Measurements from ENCODE around the gene MUC20.

MUC20 gene

GRCh38 chr3:195697582-195698324, 23.0 kb upstream of the MUC20 start:
- H3K4me3 ChIP-seq (ENCODE audit: low read depth, low read length) = no peak overlapping the region
- TF ChIP-seq CTCF (IDR thresholded peaks at IDR 0.05; ENCODE audit: low read depth, low read length) = no peak

- H3K4me3 ChIP-seq (ENCODE audit: low read depth, low read length) = no peak overlapping the region
- TF ChIP-seq CTCF (IDR thresholded peaks at IDR 0.05; ENCODE audit: low read depth, low read length) = no peak
Measured at GRCh38 chr3:195698325-195698646, 22.5 kb upstream of the MUC20 start.

GRCh38 chr3:195698647-195699387, 22.0 kb upstream of the MUC20 start:
- no peak for TF ChIP-seq CTCF (IDR thresholded peaks at IDR 0.05; ENCODE audit: low read depth, low read length)
- H3K4me3 ChIP-seq (ENCODE audit: low read depth, low read length) = no peak overlapping the region

- no peak for TF ChIP-seq CTCF (IDR thresholded peaks at IDR 0.05; ENCODE audit: low read depth, low read length)
- H3K4me3 ChIP-seq (ENCODE audit: low read depth, low read length) = no peak overlapping the region
Measured at GRCh38 chr3:195699388-195699771, 21.4 kb upstream of the MUC20 start.

GRCh38 chr3:195699860-195700259, 20.9 kb upstream of the MUC20 start:
- no peak for TF ChIP-seq CTCF (IDR thresholded peaks at IDR 0.05; ENCODE audit: low read depth, low read length)
- no peak overlapping the region for H3K4me3 ChIP-seq (ENCODE audit: low read depth, low read length)

- no peak for TF ChIP-seq CTCF (IDR thresholded peaks at IDR 0.05; ENCODE audit: low read depth, low read length)
- no peak overlapping the region for H3K4me3 ChIP-seq (ENCODE audit: low read depth, low read length)
Measured at GRCh38 chr3:195700319-195700718, 20.5 kb upstream of the MUC20 start.

Data from WI38 (cell line).